Stomach (tissue), 4 donors: ENCODE results near the gene ARRDC2.

Experiments
- CTCF ChIP-seq, 7 experiments: fragments of 450-650 bp in 4 of 7; fragments of 200-600 bp in 3 of 7; sonication (generic) in 3 of 7; IDR thresholded peaks; one replicate each; pipeline ENCODE4 v1.5.1; 2016 to 2019; ENCODE audit warnings: antibody characterized with exemption in 7 of 7, control low read depth in 2 of 7, mild to moderate bottlenecking in 1 of 7
- POLR2AphosphoS5 ChIP-seq, 3 donors: sonication (generic); formaldehyde crosslinking; IDR thresholded peaks; one replicate each; pipeline ENCODE4 v1.6.1; 2016; ENCODE audit warnings: antibody characterized with exemption in 3 of 3

GRCh38 chr19:17998827-17999150 lies 9.2 kb upstream of the ARRDC2 start:
- TF ChIP-seq CTCF (IDR thresholded peaks at IDR 0.05) (no peak), POLR2AphosphoS5 (IDR thresholded peaks at IDR 0.05) (no peak)
